HEK293 (cell line): ENCODE measurements around the gene XRCC2.

Source experiments
- CTCF ChIA-PET: fragments of 350-600 bp; formaldehyde crosslinking; extraction: SDS; loops from one replicate; lab custom pipeline; 2021; ENCODE audit warnings: antibody characterized with exemption; lab: Yijun Ruan, JAX
- POLR2A ChIA-PET: fragments of 300-600 bp; formaldehyde crosslinking; extraction: SDS; loops from one replicate; lab custom pipeline; 2020; ENCODE audit warnings: antibody characterized with exemption, inconsistent platforms; lab: Yijun Ruan, JAX
- H3K27ac ChIP-seq: fragments of 200-500 bp; sonication (Bioruptor generic); 2 replicates; pipeline ENCODE4 v1.5.1; 2014; ENCODE audit warnings: low read depth, low read length, control low read depth, inconsistent platforms; ENCODE audit errors: extremely low read depth
- H3K36me3 ChIP-seq, 2 experiments: fragments of 200-500 bp in 1 of 2; sonication (Bioruptor generic) in 1 of 2; 1 replicate in 1 of 2; 2 replicates in 1 of 2; pipeline ENCODE4 v1.5.1; 2014 to 2017; ENCODE audit warnings: inconsistent platforms in 2 of 2, low read length in 2 of 2; ENCODE audit not compliant: control insufficient read depth in 2 of 2, insufficient read depth in 1 of 2
- H3K4me1 ChIP-seq: fragments of 200-500 bp; sonication (Bioruptor generic); 2 replicates; pipeline ENCODE4 v1.5.1; 2014; ENCODE audit warnings: mild to moderate bottlenecking, low read length, inconsistent platforms; ENCODE audit not compliant: control insufficient read depth, insufficient read depth
- H3K4me3 ChIP-seq: 2 replicates; pipeline ENCODE4 v1.5.1; 2011; ENCODE audit warnings: low read depth, mild to moderate bottlenecking, control low read depth, low read length, moderate library complexity
- H3K9me3 ChIP-seq: fragments of 200-500 bp; sonication (Bioruptor generic); 2 replicates; pipeline ENCODE4 v1.5.1; 2014; ENCODE audit warnings: low read depth, low read length, inconsistent platforms; ENCODE audit not compliant: control insufficient read depth, insufficient read depth
- FEZF1 ChIP-seq: fragments of 450-650 bp; formaldehyde crosslinking; IDR thresholded peaks from 2 replicates; pipeline ENCODE4 v1.5.1; 2016; ENCODE audit warnings: missing biosample characterization, missing genetic modification characterization
- HOXD13 ChIP-seq: sonication (generic); formaldehyde crosslinking; IDR thresholded peaks from 2 replicates; pipeline ENCODE4 v1.8.0; 2022; ENCODE audit warnings: missing genetic modification reagents, borderline replicate concordance
- OVOL3 ChIP-seq: fragments of 450-650 bp; formaldehyde crosslinking; IDR thresholded peaks from 2 replicates; pipeline ENCODE4 v1.5.1; 2016; ENCODE audit warnings: missing biosample characterization, missing genetic modification characterization
- PRDM2 ChIP-seq: fragments of 450-650 bp; formaldehyde crosslinking; IDR thresholded peaks from 2 replicates; pipeline ENCODE4 v1.5.1; 2016; ENCODE audit warnings: missing biosample characterization, missing genetic modification characterization, borderline replicate concordance
- SCRT2 ChIP-seq: fragments of 450-650 bp; formaldehyde crosslinking; IDR thresholded peaks from 2 replicates; pipeline ENCODE4 v1.5.1; 2016; ENCODE audit warnings: missing biosample characterization, missing genetic modification characterization
- SETDB1 ChIP-seq: IDR thresholded peaks from one replicate; pipeline ENCODE4 v1.6.1; 2017; ENCODE audit warnings: mild to moderate bottlenecking, low read length, moderate library complexity, mixed read lengths; ENCODE audit not compliant: insufficient read length
- ZBTB26 ChIP-seq: fragments of 450-650 bp; formaldehyde crosslinking; optimal IDR thresholded peaks from 2 replicates; pipeline ENCODE3; 2016; ENCODE audit warnings: missing biosample characterization, mild to moderate bottlenecking, missing genetic modification characterization
- ZBTB48 ChIP-seq: fragments of 450-650 bp; formaldehyde crosslinking; IDR thresholded peaks from 2 replicates; pipeline ENCODE4 v1.5.1; 2016; ENCODE audit warnings: missing biosample characterization, missing genetic modification characterization
- ZNF155 ChIP-seq: fragments of 450-650 bp; formaldehyde crosslinking; IDR thresholded peaks from 2 replicates; pipeline ENCODE4 v1.5.1; 2016; ENCODE audit warnings: missing biosample characterization, missing genetic modification characterization
- ZNF362 ChIP-seq: fragments of 450-650 bp; formaldehyde crosslinking; IDR thresholded peaks from 2 replicates; pipeline ENCODE4 v1.5.1; 2016; ENCODE audit warnings: missing biosample characterization, missing genetic modification characterization
- ZNF501 ChIP-seq: fragments of 450-650 bp; formaldehyde crosslinking; IDR thresholded peaks from 2 replicates; pipeline ENCODE4 v1.5.1; 2016; ENCODE audit warnings: missing biosample characterization, missing genetic modification characterization
- ZNF664 ChIP-seq: fragments of 450-650 bp; formaldehyde crosslinking; IDR thresholded peaks from 2 replicates; pipeline ENCODE4 v1.5.1; 2016; ENCODE audit warnings: missing biosample characterization, missing genetic modification characterization
- TF ChIP-seq, protein P1 (sequence below): fragments of 450-650 bp; formaldehyde crosslinking; IDR thresholded peaks from 2 replicates; pipeline ENCODE4 v1.5.1; 2016; ENCODE audit warnings: missing biosample characterization, missing genetic modification characterization

The XRCC2 gene

DNA sequence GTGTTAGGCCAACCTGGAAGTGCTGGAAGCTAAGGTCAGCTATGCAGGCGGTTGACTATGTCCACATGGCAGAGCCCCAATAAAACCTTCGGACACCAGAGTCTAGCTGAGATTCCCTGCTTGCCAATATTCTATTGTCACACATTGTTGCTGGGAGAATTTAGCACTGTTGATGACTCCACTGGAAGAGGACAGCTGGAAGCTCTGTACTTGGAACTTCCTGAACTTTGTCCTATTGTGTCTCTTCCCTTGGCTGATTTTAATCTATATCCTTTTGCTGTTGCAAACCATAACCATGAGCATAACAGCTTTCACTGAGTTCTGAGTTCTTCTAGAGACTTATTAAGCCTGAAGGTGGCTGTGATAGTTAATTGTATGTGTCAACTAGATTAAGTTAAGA, 12.0 kb downstream of the XRCC2 start (continued):
- TF ChIP-seq, protein P1, sequence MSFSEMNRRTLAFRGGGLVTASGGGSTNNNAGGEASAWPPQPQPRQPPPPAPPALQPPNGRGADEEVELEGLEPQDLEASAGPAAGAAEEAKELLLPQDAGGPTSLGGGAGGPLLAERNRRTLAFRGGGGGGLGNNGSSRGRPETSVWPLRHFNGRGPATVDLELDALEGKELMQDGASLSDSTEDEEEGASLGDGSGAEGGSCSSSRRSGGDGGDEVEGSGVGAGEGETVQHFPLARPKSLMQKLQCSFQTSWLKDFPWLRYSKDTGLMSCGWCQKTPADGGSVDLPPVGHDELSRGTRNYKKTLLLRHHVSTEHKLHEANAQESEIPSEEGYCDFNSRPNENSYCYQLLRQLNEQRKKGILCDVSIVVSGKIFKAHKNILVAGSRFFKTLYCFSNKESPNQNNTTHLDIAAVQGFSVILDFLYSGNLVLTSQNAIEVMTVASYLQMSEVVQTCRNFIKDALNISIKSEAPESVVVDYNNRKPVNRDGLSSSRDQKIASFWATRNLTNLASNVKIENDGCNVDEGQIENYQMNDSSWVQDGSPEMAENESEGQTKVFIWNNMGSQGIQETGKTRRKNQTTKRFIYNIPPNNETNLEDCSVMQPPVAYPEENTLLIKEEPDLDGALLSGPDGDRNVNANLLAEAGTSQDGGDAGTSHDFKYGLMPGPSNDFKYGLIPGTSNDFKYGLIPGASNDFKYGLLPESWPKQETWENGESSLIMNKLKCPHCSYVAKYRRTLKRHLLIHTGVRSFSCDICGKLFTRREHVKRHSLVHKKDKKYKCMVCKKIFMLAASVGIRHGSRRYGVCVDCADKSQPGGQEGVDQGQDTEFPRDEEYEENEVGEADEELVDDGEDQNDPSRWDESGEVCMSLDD: no peak
- no peak for TF ChIP-seq SETDB1
- TF ChIP-seq FEZF1 (tag by site-specific recombination): no peak
- no peak for TF ChIP-seq PRDM2 (tag by site-specific recombination)
- no peak for TF ChIP-seq OVOL3 (tag by site-specific recombination)
- no peak for TF ChIP-seq ZBTB48 (tag by site-specific recombination)
- no peak for TF ChIP-seq ZNF155 (tag by site-specific recombination)

GRCh38 chr7:152663148-152663740, 12.7 kb downstream of the XRCC2 start:
- ChIA-PET CTCF (no interaction called here), POLR2A (no interaction called here)
- no peaks in the 10 kb centered on the region for H3K4me1 ChIP-seq
- H3K36me3 ChIP-seq: peaks cover 7 to 51% of the 10 kb centered on the region in 2 experiments
- no peak overlapping the region for H3K27ac ChIP-seq
- no peaks in the 10 kb centered on the region for H3K9me3 ChIP-seq
- TF ChIP-seq HOXD13 (CRISPR knock-in tag) (no peak), ZBTB26 (tag by site-specific recombination) (peak; percentile 7), ZNF501 (0 out of 2 replicates have a peak, but pooled peaks have one; percentile 39), ZNF362 (tag by site-specific recombination) (peak; percentile 73; the same call in 1 of the 2 replicates)
- H3K4me3 ChIP-seq: no peak overlapping the region

- H3K4me1 ChIP-seq: no peaks in the 10 kb centered on the region
- peaks cover 15 to 53% of the 10 kb centered on the region in 2 experiments for H3K36me3 ChIP-seq
- TF ChIP-seq SCRT2 (tag by site-specific recombination): peak; percentile 56; the same call in 1 of the 2 replicates
- no peak for TF ChIP-seq ZNF664
- CTCF ChIA-PET: no interaction called here
- POLR2A ChIA-PET: no interaction called here
- no peak overlapping the region for H3K4me3 ChIP-seq
- H3K9me3 ChIP-seq: no peaks in the 10 kb centered on the region
- H3K27ac ChIP-seq: no peak overlapping the region
These were observed 14.5 kb downstream of the XRCC2 start for GRCh38 chr7:152661479-152661878.
